ENCODE data around the gene IFNA2. TPM values are rescaled to one million over a fixed set of nuclear protein-coding genes. Genes with fewer than 3 reads are reported as not detected.

The IFNA2 gene
- total RNA-seq, 3 donors from 2014 or later, result not detected

DNA sequence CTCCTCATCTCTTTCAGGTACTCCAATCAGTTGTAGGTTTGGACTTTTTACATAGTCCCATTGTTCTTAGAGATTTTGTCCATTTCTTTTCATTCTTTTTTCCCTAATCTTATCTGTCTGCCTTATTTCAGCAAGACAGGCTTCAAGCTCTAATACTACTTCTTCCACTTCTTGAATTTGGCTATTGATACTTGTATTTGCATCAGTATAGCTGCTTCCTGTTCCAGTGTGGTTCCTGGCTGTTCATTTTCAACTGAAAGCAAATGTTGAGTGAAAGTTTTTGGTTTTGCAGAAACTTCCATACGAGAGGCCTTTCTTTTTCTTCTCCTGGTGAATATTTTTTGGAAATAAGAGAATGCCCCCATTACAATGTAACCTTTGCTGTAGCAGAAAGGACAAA, 43.0 kb upstream of the IFNA2 start:
- Histone ChIP-seq H3K36me3 (no peaks in the 10 kb centered on the region), H3K9me3 (no peaks in the 10 kb centered on the region), H3K4me1 (no peaks in the 10 kb centered on the region), H3K4me3 (no peak overlapping the region), H3K27me3 (no peaks in the 10 kb centered on the region), H3K27ac (no peak overlapping the region)
- no peak for TF ChIP-seq POLR2AphosphoS5 (IDR thresholded peaks at IDR 0.05)
- TF ChIP-seq POLR2A (IDR thresholded peaks at IDR 0.05), result no peak
- TF ChIP-seq, protein P1, sequence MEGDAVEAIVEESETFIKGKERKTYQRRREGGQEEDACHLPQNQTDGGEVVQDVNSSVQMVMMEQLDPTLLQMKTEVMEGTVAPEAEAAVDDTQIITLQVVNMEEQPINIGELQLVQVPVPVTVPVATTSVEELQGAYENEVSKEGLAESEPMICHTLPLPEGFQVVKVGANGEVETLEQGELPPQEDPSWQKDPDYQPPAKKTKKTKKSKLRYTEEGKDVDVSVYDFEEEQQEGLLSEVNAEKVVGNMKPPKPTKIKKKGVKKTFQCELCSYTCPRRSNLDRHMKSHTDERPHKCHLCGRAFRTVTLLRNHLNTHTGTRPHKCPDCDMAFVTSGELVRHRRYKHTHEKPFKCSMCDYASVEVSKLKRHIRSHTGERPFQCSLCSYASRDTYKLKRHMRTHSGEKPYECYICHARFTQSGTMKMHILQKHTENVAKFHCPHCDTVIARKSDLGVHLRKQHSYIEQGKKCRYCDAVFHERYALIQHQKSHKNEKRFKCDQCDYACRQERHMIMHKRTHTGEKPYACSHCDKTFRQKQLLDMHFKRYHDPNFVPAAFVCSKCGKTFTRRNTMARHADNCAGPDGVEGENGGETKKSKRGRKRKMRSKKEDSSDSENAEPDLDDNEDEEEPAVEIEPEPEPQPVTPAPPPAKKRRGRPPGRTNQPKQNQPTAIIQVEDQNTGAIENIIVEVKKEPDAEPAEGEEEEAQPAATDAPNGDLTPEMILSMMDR (IDR thresholded peaks at IDR 0.05), result no peak
- DNase-seq (ENCODE audit: low spot score in 2 of 2), result no peak
- intact Hi-C loops (cut with DNase I; ENCODE audit: low total_unique reads), result no loop called here

DNA sequence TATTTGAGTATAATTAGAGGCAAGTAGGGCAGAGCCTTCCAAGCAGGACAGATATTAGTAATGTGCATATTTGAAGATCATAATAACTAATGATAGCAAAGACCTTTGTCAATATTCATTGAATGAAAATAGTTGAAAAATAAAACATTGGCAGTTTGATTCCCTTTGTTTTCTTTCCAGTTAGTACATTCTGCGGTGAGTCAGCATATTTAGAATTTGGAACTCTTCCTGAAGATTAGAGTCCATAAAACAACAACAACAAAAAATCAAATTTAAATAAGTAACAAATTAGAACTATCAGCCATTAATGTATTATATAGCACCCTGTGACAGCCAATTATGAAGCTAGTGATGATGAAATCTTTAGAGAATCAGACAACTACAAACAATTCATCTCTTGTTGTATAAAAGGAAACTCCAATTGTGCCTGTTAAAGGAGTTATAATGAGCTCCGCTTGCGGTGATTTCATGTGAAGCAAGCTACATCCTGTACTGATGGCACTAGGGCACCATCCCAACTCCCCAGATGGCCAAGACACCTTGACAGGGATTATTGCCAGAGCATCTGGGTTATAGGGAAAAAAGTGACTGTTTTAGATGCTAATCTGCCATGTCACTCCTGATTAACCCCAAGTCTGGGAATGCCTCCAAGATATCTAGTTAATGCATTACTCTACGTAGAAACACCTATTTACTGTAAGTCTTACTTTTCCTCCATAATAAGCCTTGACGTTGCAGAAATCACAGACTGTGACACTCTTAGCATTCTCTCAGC, 30.5 kb upstream of the IFNA2 start:
- H3K4me3 ChIP-seq, result no peak overlapping the region
- H3K36me3 ChIP-seq, result no peaks in the 10 kb centered on the region
- no peak overlapping the region for H3K27ac ChIP-seq
- TF ChIP-seq POLR2AphosphoS5 (IDR thresholded peaks at IDR 0.05) (no peak), POLR2A (IDR thresholded peaks at IDR 0.05) (no peak)
- TF ChIP-seq, protein P1 (IDR thresholded peaks at IDR 0.05), result no peak
- no peak for DNase-seq (ENCODE audit: low spot score in 2 of 2)
- H3K27me3 ChIP-seq, result no peaks in the 10 kb centered on the region
- H3K9me3 ChIP-seq, result no peaks in the 10 kb centered on the region
- no peaks in the 10 kb centered on the region for H3K4me1 ChIP-seq
- intact Hi-C loops (cut with DNase I; ENCODE audit: low total_unique reads), result no loop called here

DNA sequence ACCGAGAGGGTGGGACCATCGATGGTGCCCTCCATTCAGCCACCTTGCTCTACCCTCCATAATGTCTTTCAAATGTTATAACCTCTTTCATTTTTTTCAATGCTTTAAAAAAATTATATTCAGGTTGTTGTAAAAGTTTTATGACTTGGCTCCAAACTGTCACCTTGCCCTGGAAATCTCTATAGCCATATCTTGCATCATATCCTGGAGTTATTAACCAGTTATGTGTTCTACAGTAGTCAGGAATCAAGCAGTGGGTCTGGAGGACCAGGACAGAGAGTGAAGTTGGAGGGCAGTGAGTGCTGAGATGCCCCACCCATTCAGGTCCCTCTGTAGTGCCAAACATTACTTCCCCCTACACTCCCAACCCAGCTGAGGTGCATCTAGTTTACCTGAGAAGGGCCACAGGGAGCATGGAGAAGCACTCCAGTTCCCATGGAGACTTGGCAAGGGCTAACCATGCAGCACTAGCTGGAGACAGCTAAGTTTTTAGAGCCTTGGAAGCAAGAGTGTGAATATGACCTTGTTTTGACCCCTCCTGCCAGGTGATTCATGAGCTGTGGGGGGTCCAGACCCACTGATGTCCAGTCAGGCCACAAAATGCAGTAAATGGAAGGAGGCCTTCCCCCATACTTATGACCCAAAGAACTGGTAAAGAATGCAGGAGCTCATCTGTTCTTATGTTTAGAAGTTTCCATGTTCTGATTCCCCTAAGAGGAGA, 29.2 kb upstream of the IFNA2 start:
- DNase-seq (ENCODE audit: low spot score in 2 of 2), result no peak

DNA sequence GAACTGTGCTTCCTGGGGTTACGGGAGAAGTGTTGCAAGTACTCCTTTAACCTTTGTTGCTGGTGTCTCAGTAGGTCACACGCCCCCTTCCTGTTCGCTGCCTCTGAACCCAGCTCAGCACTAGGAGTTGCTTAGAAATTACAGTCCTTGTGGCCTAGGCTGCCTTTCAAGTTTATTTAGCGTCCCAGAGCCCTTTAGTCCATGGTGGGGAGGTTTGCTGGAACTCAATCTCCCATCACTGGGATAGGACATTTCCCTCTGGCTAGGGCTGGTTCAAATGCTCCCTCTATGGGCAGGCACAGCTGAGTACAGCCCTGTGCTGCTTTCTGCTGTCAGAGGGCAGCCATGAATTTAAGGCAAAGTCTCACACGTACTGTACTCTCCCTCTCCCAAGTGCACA, 28.4 kb upstream of the IFNA2 start:
- H3K36me3 ChIP-seq, result no peaks in the 10 kb centered on the region
- TF ChIP-seq POLR2AphosphoS5 (IDR thresholded peaks at IDR 0.05) (no peak), POLR2A (IDR thresholded peaks at IDR 0.05) (no peak)
- TF ChIP-seq, protein P1 (IDR thresholded peaks at IDR 0.05), result no peak
- H3K4me3 ChIP-seq, result no peak overlapping the region
- H3K27me3 ChIP-seq, result no peaks in the 10 kb centered on the region
- H3K9me3 ChIP-seq, result no peaks in the 10 kb centered on the region
- H3K4me1 ChIP-seq, result no peaks in the 10 kb centered on the region
- intact Hi-C loops (cut with DNase I; ENCODE audit: low total_unique reads), result no loop called here
- no peak for DNase-seq (ENCODE audit: low spot score in 2 of 2)
- H3K27ac ChIP-seq, result no peak overlapping the region

More for the DNA sequence above, 29.2 kb upstream of the IFNA2 start:
- Histone ChIP-seq H3K4me1 (no peaks in the 10 kb centered on the region), H3K36me3 (no peaks in the 10 kb centered on the region), H3K4me3 (no peak overlapping the region), H3K27me3 (no peaks in the 10 kb centered on the region), H3K27ac (no peak overlapping the region), H3K9me3 (no peaks in the 10 kb centered on the region)
- TF ChIP-seq POLR2AphosphoS5 (IDR thresholded peaks at IDR 0.05), result no peak
- TF ChIP-seq, protein P1 (IDR thresholded peaks at IDR 0.05), result no peak
- no peak for TF ChIP-seq POLR2A (IDR thresholded peaks at IDR 0.05)
- intact Hi-C loops (cut with DNase I; ENCODE audit: low total_unique reads), result no loop called here

DNA sequence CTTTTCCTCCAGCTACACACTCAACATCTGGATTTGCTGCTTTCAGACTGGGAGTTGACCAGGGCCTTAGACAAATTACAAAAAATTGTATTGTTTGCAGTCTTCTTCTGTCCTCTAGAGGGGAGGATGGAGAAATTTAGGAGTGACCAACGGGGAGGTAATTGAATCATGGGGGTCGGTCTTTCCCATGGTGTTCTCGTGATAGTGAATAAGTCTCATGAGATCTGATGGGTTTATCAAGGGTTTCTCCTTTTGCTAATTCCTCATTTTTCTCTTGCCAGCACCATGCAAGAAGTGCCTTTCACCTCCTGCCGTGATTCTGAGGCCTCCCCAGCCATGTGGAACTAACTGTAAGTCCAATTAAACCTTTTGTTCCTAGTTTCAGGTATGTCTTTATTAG, 28.0 kb upstream of the IFNA2 start:
- H3K4me1 ChIP-seq, result no peaks in the 10 kb centered on the region
- no peaks in the 10 kb centered on the region for H3K36me3 ChIP-seq
- DNase-seq (ENCODE audit: low spot score in 2 of 2), result no peak
- no peak overlapping the region for H3K4me3 ChIP-seq
- TF ChIP-seq, protein P1 (IDR thresholded peaks at IDR 0.05), result no peak
- TF ChIP-seq POLR2A (IDR thresholded peaks at IDR 0.05), result no peak
- TF ChIP-seq POLR2AphosphoS5 (IDR thresholded peaks at IDR 0.05), result no peak
- H3K27me3 ChIP-seq, result no peaks in the 10 kb centered on the region
- H3K9me3 ChIP-seq, result no peaks in the 10 kb centered on the region
- no peak overlapping the region for H3K27ac ChIP-seq
- intact Hi-C loops (cut with DNase I; ENCODE audit: low total_unique reads), result no loop called here

Measured in breast epithelium (tissue), 4 donors.